CD14-positive monocyte (primary cell): ENCODE data around the gene PLCB1. TPM values are rescaled to one million over a fixed set of nuclear protein-coding genes. Genes with fewer than 3 reads are reported as not detected.

Source experiments
- DNase-seq, 3 donors: peaks; one replicate each; pipeline ENCODE4 v3.0.0-alpha.2; 2011 to 2022
- H2AFZ ChIP-seq: 2 replicates; pipeline ENCODE4 v1.6.0; 2012; ENCODE audit warnings: mild to moderate bottlenecking, low read depth, low read length, inconsistent platforms; ENCODE audit not compliant: insufficient read depth, poor library complexity, severe bottlenecking
- H3K27ac ChIP-seq, 2 donors: 1 replicate in 1 of 2; 2 replicates in 1 of 2; pipeline ENCODE4 v1.5.1; 2012 to 2013; ENCODE audit warnings: low read length in 2 of 2, control low read depth in 1 of 2, inconsistent platforms in 1 of 2, low read depth in 1 of 2, mild to moderate bottlenecking in 1 of 2
- H3K27me3 ChIP-seq, 2 donors: one replicate each; pipeline versions ENCODE4 v1.6.0 to v1.6.1; 2011 to 2013; ENCODE audit warnings: low read length in 2 of 2; ENCODE audit not compliant: control insufficient read depth in 2 of 2, insufficient read depth in 2 of 2
- H3K36me3 ChIP-seq, 2 donors: replicated peaks in 1 of 2; 1 replicate in 1 of 2; 2 replicates in 1 of 2; pipeline versions ENCODE4 v1.5.1 to v1.6.1; 2012 to 2013; ENCODE audit warnings: low read length in 2 of 2, control low read depth in 1 of 2, inconsistent platforms in 1 of 2, mild to moderate bottlenecking in 1 of 2; ENCODE audit not compliant: insufficient read depth in 2 of 2, control insufficient read depth in 1 of 2
- H3K4me1 ChIP-seq, 2 donors: 1 replicate in 1 of 2; 2 replicates in 1 of 2; pipeline versions ENCODE4 v1.5.1 to v1.6.1; 2012 to 2013; ENCODE audit warnings: low read length in 2 of 2, control low read depth in 1 of 2, inconsistent platforms in 1 of 2, mild to moderate bottlenecking in 1 of 2, moderate library complexity in 1 of 2; ENCODE audit not compliant: insufficient read depth in 2 of 2, control insufficient read depth in 1 of 2
- H3K4me2 ChIP-seq: replicated peaks from 2 replicates; pipeline ENCODE3; 2012; ENCODE audit warnings: low read length, moderate library complexity, mild to moderate bottlenecking; ENCODE audit not compliant: poor library complexity, severe bottlenecking; ENCODE audit errors: extremely low read depth
- H3K4me3 ChIP-seq, 3 experiments: fragments of 200-600 bp in 1 of 3; sonication (generic) in 1 of 3; replicated peaks in 1 of 3; 1 replicate in 2 of 3; 2 replicates in 1 of 3; pipeline ENCODE4 v1.5.1; 2011 to 2013; ENCODE audit warnings: low read length in 3 of 3, mild to moderate bottlenecking in 3 of 3, control low read depth in 2 of 3, low read depth in 2 of 3, inconsistent platforms in 1 of 3, moderate library complexity in 1 of 3
- H3K79me2 ChIP-seq: 2 replicates; pipeline ENCODE4 v1.6.0; 2012; ENCODE audit warnings: mild to moderate bottlenecking, control low read depth, inconsistent platforms, low read length, moderate library complexity; ENCODE audit not compliant: insufficient read depth
- H3K9ac ChIP-seq: 2 replicates; pipeline ENCODE4 v1.6.0; 2017; ENCODE audit warnings: low read length, mild to moderate bottlenecking; ENCODE audit not compliant: insufficient read depth, poor library complexity, severe bottlenecking
- H3K9me3 ChIP-seq, 2 donors: replicated peaks in 1 of 2; 1 replicate in 1 of 2; 2 replicates in 1 of 2; pipeline versions ENCODE4 v1.5.1 to v1.6.1; 2012 to 2013; ENCODE audit warnings: low read length in 2 of 2, control low read depth in 1 of 2; ENCODE audit not compliant: control insufficient read depth in 1 of 2, insufficient read depth in 1 of 2
- H4K20me1 ChIP-seq: 2 replicates; pipeline ENCODE4 v1.6.0; 2012; ENCODE audit warnings: mild to moderate bottlenecking, low read length, control low read depth, moderate library complexity; ENCODE audit not compliant: insufficient read depth
- H3K27ac Mint-ChIP-seq, 7 donors: one replicate each; pipeline ENCODE4 v1.8.0; 2020; ENCODE audit warnings: mild to moderate bottlenecking in 7 of 7, mixed read lengths in 7 of 7, moderate library complexity in 6 of 7, inconsistent platforms in 2 of 7
- H3K27me3 Mint-ChIP-seq, 3 donors: one replicate each; pipeline ENCODE4 v1.8.0; 2021 to 2022; ENCODE audit warnings: low read depth in 3 of 3, mild to moderate bottlenecking in 3 of 3, mixed read lengths in 3 of 3, moderate library complexity in 3 of 3, inconsistent platforms in 1 of 3
- H3K36me3 Mint-ChIP-seq, 2 donors: one replicate each; pipeline ENCODE4 v1.8.0; 2020; ENCODE audit warnings: mixed read lengths in 2 of 2, inconsistent platforms in 1 of 2, mild to moderate bottlenecking in 1 of 2
- H3K4me1 Mint-ChIP-seq: one replicate; pipeline ENCODE4 v1.8.0; 2020; ENCODE audit warnings: mild to moderate bottlenecking, mixed read lengths
- H3K4me3 Mint-ChIP-seq, 2 donors: one replicate each; pipeline ENCODE4 v1.8.0; 2020; ENCODE audit warnings: mild to moderate bottlenecking in 2 of 2, mixed read lengths in 2 of 2, moderate library complexity in 1 of 2
- H3K9me3 Mint-ChIP-seq, 7 donors: one replicate each; pipeline ENCODE4 v1.8.0; 2020 to 2022; ENCODE audit warnings: mixed read lengths in 7 of 7, mild to moderate bottlenecking in 6 of 7, moderate library complexity in 6 of 7, inconsistent platforms in 2 of 7
- WGBS: methylation state at CpG from one replicate; pipeline ENCODE4 v1.1.5; 2013; ENCODE audit warnings: missing lambda C conversion rate; ENCODE audit not compliant: insufficient coverage; 5-methylcytosine and 5-hydroxymethylcytosine counted together
- intact Hi-C, 2 donors: fragments of 100-400 bp; cut with micrococcal nuclease; formaldehyde crosslinking; loops; one replicate each; pipeline versions ENCODE4 v1.15.0 to v1.15.1; 2023
- polyA plus RNA-seq, 3 donors: library from polyadenylated mRNA; depleted of rRNA in 1 of 3; unstranded in 2 of 3; stranded (reverse) in 1 of 3; fragments of 300-500 nt in 2 of 3; fragments of >200 nt in 1 of 3; fragmentation: Illumina TruSeq in 2 of 3; gene quantifications; 1 replicate in 2 of 3; 2 replicates in 1 of 3; pipeline ENCODE4 v1.2.3, GENCODE V29; 2012 to 2021
- TF ChIP-seq, protein P1 (sequence below): fragments of 200-600 bp; IDR thresholded peaks from one replicate; pipeline ENCODE4 v1.8.0; 2022; ENCODE audit warnings: antibody characterized with exemption, mild to moderate bottlenecking

PLCB1 gene
- polyA plus RNA-seq, 3 donors: 8.6 to 16.4 (median 13.2) TPM

- TF ChIP-seq, protein P1, sequence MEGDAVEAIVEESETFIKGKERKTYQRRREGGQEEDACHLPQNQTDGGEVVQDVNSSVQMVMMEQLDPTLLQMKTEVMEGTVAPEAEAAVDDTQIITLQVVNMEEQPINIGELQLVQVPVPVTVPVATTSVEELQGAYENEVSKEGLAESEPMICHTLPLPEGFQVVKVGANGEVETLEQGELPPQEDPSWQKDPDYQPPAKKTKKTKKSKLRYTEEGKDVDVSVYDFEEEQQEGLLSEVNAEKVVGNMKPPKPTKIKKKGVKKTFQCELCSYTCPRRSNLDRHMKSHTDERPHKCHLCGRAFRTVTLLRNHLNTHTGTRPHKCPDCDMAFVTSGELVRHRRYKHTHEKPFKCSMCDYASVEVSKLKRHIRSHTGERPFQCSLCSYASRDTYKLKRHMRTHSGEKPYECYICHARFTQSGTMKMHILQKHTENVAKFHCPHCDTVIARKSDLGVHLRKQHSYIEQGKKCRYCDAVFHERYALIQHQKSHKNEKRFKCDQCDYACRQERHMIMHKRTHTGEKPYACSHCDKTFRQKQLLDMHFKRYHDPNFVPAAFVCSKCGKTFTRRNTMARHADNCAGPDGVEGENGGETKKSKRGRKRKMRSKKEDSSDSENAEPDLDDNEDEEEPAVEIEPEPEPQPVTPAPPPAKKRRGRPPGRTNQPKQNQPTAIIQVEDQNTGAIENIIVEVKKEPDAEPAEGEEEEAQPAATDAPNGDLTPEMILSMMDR: no peak
- WGBS: 100% methylated on average over 1 of the region's 2 CpGs
- no peak overlapping the region for H2AFZ ChIP-seq
- Mint-ChIP-seq H3K4me3 (no peak overlapping the region), H3K4me1 (peaks cover 47% of the 10 kb centered on the region), H3K27me3 (no peaks in the 10 kb centered on the region), H3K9me3 (peaks cover 0 to 3% (median 0%) of the 10 kb centered on the region in 7 donors), H3K36me3 (peaks cover 0 to 3% of the 10 kb centered on the region in 2 donors), H3K27ac (no peak overlapping the region)
- H3K27ac ChIP-seq: no peak overlapping the region
- H4K20me1 ChIP-seq: no peaks in the 10 kb centered on the region
- H3K9ac ChIP-seq: no peak overlapping the region
- H3K79me2 ChIP-seq: no peaks in the 10 kb centered on the region
- H3K36me3 ChIP-seq: no peaks in the 10 kb centered on the region
- no peaks in the 10 kb centered on the region for H3K9me3 ChIP-seq
- H3K4me3 ChIP-seq: no peak overlapping the region
- no peaks in the 10 kb centered on the region for H3K27me3 ChIP-seq
- no peak for DNase-seq
- H3K4me2 ChIP-seq: no peak overlapping the region
- H3K4me1 ChIP-seq: peaks cover 39 to 47% of the 10 kb centered on the region in 2 donors
- intact Hi-C loops: no loop called here
Measured at GRCh38 chr20:8421981-8422380, 289.9 kb downstream of the PLCB1 start.

GRCh38 chr20:8423482-8423881, 291.4 kb downstream of the PLCB1 start:
- Histone ChIP-seq H3K27me3 (no peaks in the 10 kb centered on the region), H3K9me3 (no peaks in the 10 kb centered on the region), H3K79me2 (no peaks in the 10 kb centered on the region), H3K27ac (peak overlapping the region in 1 of 2 donors; percentile 74), H4K20me1 (no peaks in the 10 kb centered on the region), H3K4me3 (no peak overlapping the region), H3K4me1 (peaks cover 53 to 62% of the 10 kb centered on the region in 2 donors), H3K9ac (no peak overlapping the region), H3K4me2 (no peak overlapping the region), H2AFZ (no peak overlapping the region), H3K36me3 (no peaks in the 10 kb centered on the region)
- Mint-ChIP-seq H3K27ac (no peak overlapping the region), H3K36me3 (no peaks in the 10 kb centered on the region), H3K4me1 (peaks cover 60% of the 10 kb centered on the region), H3K4me3 (no peak overlapping the region), H3K9me3 (no peaks in the 10 kb centered on the region), H3K27me3 (no peaks in the 10 kb centered on the region)
- TF ChIP-seq, protein P1: no peak
- no CpG with 5 or more reads among the region's 2 CpGs for WGBS
- DNase-seq: no peak
- intact Hi-C loops: no loop called here
